Kidney (tissue), 14 donors: Measurements from ENCODE around the gene FOXC2. TPM values are rescaled to one million over a fixed set of nuclear protein-coding genes. Genes with fewer than 3 reads are reported as not detected.

ENCODE experiments used
- DNase-seq, 5 donors: peaks; one replicate each; pipeline ENCODE4 v3.0.0-alpha.2; 2013 to 2020
- FAIRE-seq: peaks from 2 replicates; lab custom pipeline; 2012; peaks lifted over from hg19 to GRCh38; lab: Jason Lieb, UNC
- H3K27ac ChIP-seq, 2 donors: one replicate each; pipeline ENCODE4 v1.7.0; 2013; ENCODE audit warnings: low read depth in 2 of 2, low read length in 2 of 2, inconsistent platforms in 1 of 2
- H3K27me3 ChIP-seq: one replicate; pipeline ENCODE4 v1.7.1; 2013; ENCODE audit warnings: low read length, inconsistent platforms; ENCODE audit not compliant: control insufficient read depth, insufficient read depth
- H3K36me3 ChIP-seq, 3 donors: one replicate each; pipeline versions ENCODE4 v1.7.0 to v1.7.1; 2013; ENCODE audit warnings: low read length in 3 of 3, control low read depth in 1 of 3, inconsistent platforms in 1 of 3; ENCODE audit not compliant: insufficient read depth in 3 of 3, control insufficient read depth in 2 of 3
- H3K4me1 ChIP-seq, 3 donors: one replicate each; pipeline versions ENCODE4 v1.7.0 to v1.7.1; 2013; ENCODE audit warnings: low read length in 3 of 3, inconsistent platforms in 1 of 3, low read depth in 1 of 3; ENCODE audit not compliant: control insufficient read depth in 2 of 3, insufficient read depth in 2 of 3
- H3K4me3 ChIP-seq, 3 donors: one replicate each; pipeline versions ENCODE4 v1.7.0 to v1.8.1; 2013; ENCODE audit warnings: low read length in 3 of 3, control low read depth in 1 of 3, inconsistent platforms in 1 of 3
- H3K9ac ChIP-seq, 3 donors: one replicate each; pipeline versions ENCODE4 v1.7.0 to v1.7.1; 2013; ENCODE audit warnings: low read length in 3 of 3, control low read depth in 1 of 3, inconsistent platforms in 1 of 3
- H3K9me3 ChIP-seq, 3 donors: one replicate each; pipeline versions ENCODE4 v1.7.0 to v1.7.1; 2013; ENCODE audit warnings: low read length in 3 of 3, control low read depth in 1 of 3, inconsistent platforms in 1 of 3; ENCODE audit not compliant: control insufficient read depth in 2 of 3, insufficient read depth in 1 of 3
- intact Hi-C: fragments of 100-400 bp; cut with DNase I; formaldehyde crosslinking; loops from one replicate; pipeline ENCODE4 v1.11.1; 2022
- polyA plus RNA-seq: library from polyadenylated mRNA; stranded (reverse); fragments of 350-450 nt; fragmentation: Illumina TruSeq; extraction: RNeasy Lipid Tissue Mini Kit (QIAGEN cat#74804); gene quantifications from one replicate; pipeline ENCODE4 v1.2.3, GENCODE V29; 2014; ENCODE audit warnings: low read depth, low replicate concordance; ENCODE audit not compliant: insufficient read depth
- total RNA-seq: library from RNA; stranded (reverse); fragmentation: NEBNext Ultra II Directional; extraction: Animal tissue kit (Norgen Biotek cat#: 25700); gene quantifications from one replicate; pipeline ENCODE4 v1.2.1, GENCODE V29; 2021
- TF ChIP-seq, protein P1 (sequence below): IDR thresholded peaks from 3 replicates; pipeline ENCODE4 v1.5.1; 2012; ENCODE audit warnings: mild to moderate bottlenecking, moderate library complexity, borderline replicate concordance; ENCODE audit not compliant: insufficient read depth; ENCODE audit errors: extremely low read depth
- donor health status: control.
- donor health status: control.
- donor health status: control.
- donor health status: control.
- donor health status: control.
- donor health status: DM: yes; HTN: yes; CAD: no.
- donor health status: Normal renal cell carcinoma (clear cell type).

The FOXC2 gene
- total and polyA plus RNA-seq, 2 donors from 2014 or later, result 3.8 to 6.3 TPM

DNA sequence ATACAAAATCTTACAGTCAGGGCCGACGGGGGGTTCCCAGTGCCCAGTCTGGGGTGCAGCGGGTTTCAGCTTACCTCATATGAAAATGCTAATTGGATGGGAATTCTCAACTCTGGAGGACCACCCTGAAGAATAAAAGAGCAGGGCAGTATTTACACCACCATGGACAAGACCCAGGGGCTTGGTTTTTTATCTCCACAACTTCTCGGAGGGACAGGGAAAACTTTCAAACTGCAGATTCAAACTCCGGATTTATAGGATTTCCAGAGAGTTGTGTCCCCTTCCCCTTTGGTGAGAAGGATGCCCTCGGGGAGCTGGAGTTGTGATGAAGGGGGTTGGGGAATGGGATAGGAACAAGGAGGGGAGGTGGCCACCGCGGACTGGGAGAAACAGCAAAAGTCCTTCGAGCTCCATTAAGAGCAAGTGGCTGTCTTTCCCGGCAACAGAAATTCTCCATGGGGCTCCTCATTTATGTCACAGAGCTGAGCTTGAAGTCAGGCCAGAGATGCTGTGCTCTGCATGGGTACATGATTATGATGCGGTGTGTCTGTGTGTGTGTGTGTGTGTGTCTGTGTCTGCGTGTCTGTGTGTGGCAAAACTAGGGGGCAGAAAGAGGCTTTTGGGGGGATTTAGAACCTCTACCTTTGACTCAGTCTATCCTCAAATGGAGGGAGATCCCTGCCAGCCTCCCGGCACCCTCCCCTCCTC lies 27.4 kb downstream of the FOXC2 start:
- peaks cover 2% of the 10 kb centered on the region for H3K27me3 ChIP-seq
- H3K4me3 ChIP-seq, result no peak overlapping the region
- peak in 2 of 5 donors; percentile 17 to 20 for DNase-seq
- no peaks in the 10 kb centered on the region for H3K4me1 ChIP-seq
- no peak for FAIRE-seq
- peaks cover 0 to 1% (median 0%) of the 10 kb centered on the region in 3 donors for H3K9me3 ChIP-seq
- intact Hi-C loops, result no loop called here
- no peaks in the 10 kb centered on the region for H3K36me3 ChIP-seq
- H3K9ac ChIP-seq, result no peak overlapping the region
- no peak overlapping the region for H3K27ac ChIP-seq
- TF ChIP-seq, protein P1, sequence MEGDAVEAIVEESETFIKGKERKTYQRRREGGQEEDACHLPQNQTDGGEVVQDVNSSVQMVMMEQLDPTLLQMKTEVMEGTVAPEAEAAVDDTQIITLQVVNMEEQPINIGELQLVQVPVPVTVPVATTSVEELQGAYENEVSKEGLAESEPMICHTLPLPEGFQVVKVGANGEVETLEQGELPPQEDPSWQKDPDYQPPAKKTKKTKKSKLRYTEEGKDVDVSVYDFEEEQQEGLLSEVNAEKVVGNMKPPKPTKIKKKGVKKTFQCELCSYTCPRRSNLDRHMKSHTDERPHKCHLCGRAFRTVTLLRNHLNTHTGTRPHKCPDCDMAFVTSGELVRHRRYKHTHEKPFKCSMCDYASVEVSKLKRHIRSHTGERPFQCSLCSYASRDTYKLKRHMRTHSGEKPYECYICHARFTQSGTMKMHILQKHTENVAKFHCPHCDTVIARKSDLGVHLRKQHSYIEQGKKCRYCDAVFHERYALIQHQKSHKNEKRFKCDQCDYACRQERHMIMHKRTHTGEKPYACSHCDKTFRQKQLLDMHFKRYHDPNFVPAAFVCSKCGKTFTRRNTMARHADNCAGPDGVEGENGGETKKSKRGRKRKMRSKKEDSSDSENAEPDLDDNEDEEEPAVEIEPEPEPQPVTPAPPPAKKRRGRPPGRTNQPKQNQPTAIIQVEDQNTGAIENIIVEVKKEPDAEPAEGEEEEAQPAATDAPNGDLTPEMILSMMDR, result no peak

DNA sequence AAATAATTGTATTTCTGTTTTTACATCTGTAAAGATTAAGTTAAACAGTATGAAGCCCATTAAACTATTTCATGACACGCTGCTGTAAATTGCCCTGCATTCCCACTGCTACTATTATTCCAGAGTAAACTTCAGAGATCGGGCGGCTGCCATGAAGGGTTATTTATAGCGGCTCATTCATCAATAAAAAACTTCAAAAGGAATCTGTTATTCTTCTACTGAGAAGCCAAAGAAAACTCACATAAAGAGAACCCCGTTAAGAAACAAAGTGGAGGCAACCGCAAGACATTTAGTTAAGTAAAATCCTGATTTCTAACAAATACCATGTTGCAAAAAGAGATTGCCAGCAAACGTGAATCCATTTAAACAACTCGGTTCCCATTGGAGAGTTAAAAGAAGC lies 28.1 kb downstream of the FOXC2 start:
- peak in 2 of 5 donors; percentile 77 to 87 for DNase-seq
- TF ChIP-seq, protein P1, result no peak
- no peak for FAIRE-seq
- H3K36me3 ChIP-seq, result no peaks in the 10 kb centered on the region
- H3K27me3 ChIP-seq, result peaks cover 2% of the 10 kb centered on the region
- H3K9me3 ChIP-seq, result peaks cover 0 to 1% (median 0%) of the 10 kb centered on the region in 3 donors
- H3K4me3 ChIP-seq, result no peak overlapping the region
- no peak overlapping the region for H3K9ac ChIP-seq
- intact Hi-C loops, result no loop called here
- H3K4me1 ChIP-seq, result no peaks in the 10 kb centered on the region
- no peak overlapping the region for H3K27ac ChIP-seq

DNA sequence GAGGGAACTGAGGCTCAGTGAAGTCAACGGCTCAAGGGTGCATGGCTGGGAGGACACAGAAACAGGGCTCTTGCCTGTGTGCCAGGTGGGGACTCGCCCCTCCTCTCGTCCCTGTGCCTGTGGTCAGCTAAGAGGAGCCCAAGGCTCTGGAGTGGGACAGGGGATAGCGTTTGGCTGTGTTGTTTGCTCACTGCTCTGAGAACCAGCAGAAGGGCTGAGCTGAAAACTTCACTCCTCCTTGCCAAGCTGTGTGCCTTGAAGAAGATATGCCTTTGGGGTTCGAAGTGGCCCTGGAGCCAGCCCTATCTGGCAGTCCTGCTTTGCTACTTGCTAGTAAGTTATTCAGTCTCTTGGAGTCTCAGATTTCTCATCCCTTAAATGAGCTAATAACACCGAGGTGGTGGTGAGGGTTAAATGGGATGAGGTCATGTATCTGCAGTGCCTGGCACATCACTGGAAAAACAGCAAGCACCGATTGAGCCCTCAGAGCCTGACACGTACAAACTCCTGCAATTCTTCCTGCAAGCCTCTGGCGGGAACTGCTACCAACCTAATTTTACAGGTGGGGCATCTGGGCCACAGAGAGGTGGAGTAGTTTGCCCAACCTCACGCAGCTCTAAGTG lies 29.5 kb downstream of the FOXC2 start:
- FAIRE-seq, result no peak
- Histone ChIP-seq H3K27ac (no peak overlapping the region), H3K4me3 (no peak overlapping the region), H3K27me3 (peaks cover 2% of the 10 kb centered on the region), H3K9ac (no peak overlapping the region), H3K9me3 (peaks cover 0 to 1% (median 0%) of the 10 kb centered on the region in 3 donors), H3K4me1 (no peaks in the 10 kb centered on the region), H3K36me3 (no peaks in the 10 kb centered on the region)
- TF ChIP-seq, protein P1, result no peak
- intact Hi-C loops, result no loop called here
- no peak for DNase-seq
